GM23248 (cell line): ENCODE measurements around the gene MORC3. TPM values are rescaled to one million over a fixed set of nuclear protein-coding genes. Genes with fewer than 3 reads are reported as not detected.
"Not testable (repeated sequence)": the region's sequence is repeated elsewhere in the genome, so short reads cannot be mapped to it uniquely, and the experiment has no call there.

Experiments
- DNase-seq: peaks from one replicate; pipeline ENCODE4 v3.0.0-alpha.2; 2015
- H2AFZ ChIP-seq: fragments of 200-600 bp; sonication (generic); 2 replicates; pipeline ENCODE4 v1.6.1; 2016; ENCODE audit warnings: antibody characterized with exemption
- H3F3A ChIP-seq: fragments of 200-600 bp; sonication (generic); 2 replicates; pipeline ENCODE4 v1.6.1; 2016; ENCODE audit warnings: mild to moderate bottlenecking, antibody characterized with exemption, mixed run types; ENCODE audit not compliant: insufficient read depth
- H3K27ac ChIP-seq: fragments of 200-600 bp; sonication (generic); 2 replicates; pipeline ENCODE4 v1.5.1; 2016; ENCODE audit warnings: mild to moderate bottlenecking
- H3K27me3 ChIP-seq: fragments of 200-600 bp; sonication (generic); replicated peaks from 2 replicates; pipeline ENCODE4 v1.6.1; 2016; ENCODE audit warnings: mild to moderate bottlenecking; ENCODE audit not compliant: insufficient read depth
- H3K36me3 ChIP-seq: fragments of 200-600 bp; sonication (generic); 2 replicates; pipeline ENCODE4 v1.6.1; 2016; ENCODE audit warnings: low read depth, mild to moderate bottlenecking
- H3K4me1 ChIP-seq: fragments of 200-600 bp; sonication (generic); 2 replicates; pipeline ENCODE4 v1.6.1; 2016; ENCODE audit warnings: mild to moderate bottlenecking; ENCODE audit not compliant: insufficient read depth
- H3K4me2 ChIP-seq: fragments of 200-600 bp; sonication (generic); one replicate; pipeline ENCODE4 v1.6.1; 2016; ENCODE audit warnings: mild to moderate bottlenecking; ENCODE audit not compliant: unreplicated experiment
- H3K4me3 ChIP-seq: fragments of 200-600 bp; sonication (generic); 2 replicates; pipeline ENCODE4 v1.5.1; 2016; ENCODE audit warnings: mild to moderate bottlenecking
- H3K79me2 ChIP-seq: fragments of 200-600 bp; sonication (generic); 2 replicates; pipeline ENCODE4 v1.6.1; 2016; ENCODE audit warnings: mild to moderate bottlenecking; ENCODE audit not compliant: insufficient read depth
- H3K9ac ChIP-seq: fragments of 200-600 bp; sonication (generic); 2 replicates; pipeline ENCODE4 v1.6.1; 2016; ENCODE audit warnings: mild to moderate bottlenecking
- H3K9me2 ChIP-seq: fragments of 200-600 bp; sonication (generic); 2 replicates; pipeline ENCODE4 v1.6.1; 2016; ENCODE audit warnings: mixed run types, mild to moderate bottlenecking, moderate library complexity; ENCODE audit not compliant: insufficient read depth
- H3K9me3 ChIP-seq: fragments of 200-600 bp; sonication (generic); one replicate; pipeline ENCODE4 v1.6.1; 2017; ENCODE audit warnings: low read depth
- H4K20me1 ChIP-seq: fragments of 200-600 bp; sonication (generic); 2 replicates; pipeline ENCODE4 v1.6.0; 2016; ENCODE audit not compliant: insufficient read depth
- EZH2 ChIP-seq: fragments of 200-600 bp; sonication (generic); IDR thresholded peaks from 2 replicates; pipeline ENCODE4 v1.6.1; 2018; ENCODE audit warnings: antibody characterized with exemption, mild to moderate bottlenecking; ENCODE audit not compliant: insufficient read depth, poor library complexity, severe bottlenecking
- EZH2phosphoT487 ChIP-seq: fragments of 200-600 bp; sonication (generic); IDR thresholded peaks from 2 replicates; pipeline ENCODE4 v1.6.1; 2018; ENCODE audit warnings: antibody characterized with exemption, moderate library complexity, mild to moderate bottlenecking, low read depth; ENCODE audit not compliant: insufficient read depth
- WGBS, 2 experiments: methylation state at CpG; one replicate each; pipeline ENCODE4 v1.1.6; 2015 to 2017; ENCODE audit warnings: low lambda C conversion rate in 2 of 2, low coverage in 1 of 2; ENCODE audit errors: missing lambda C conversion rate in 2 of 2; 5-methylcytosine and 5-hydroxymethylcytosine counted together
- in situ Hi-C: fragments of 300-500 bp; cut with MboI; formaldehyde crosslinking; loops from 2 replicates; pipeline ENCODE4 v1.15.0; 2020
- polyA plus RNA-seq: library from polyadenylated mRNA; unstranded; fragments of >200 nt; fragmentation: Nextera tagmentation; extraction: Ambion mirVana; gene quantifications from 2 replicates; pipeline ENCODE4 v1.2.1, GENCODE V29; 2016
- total RNA-seq: library from RNA; depleted of rRNA; stranded (reverse); fragments of >200 nt; shearing (Covaris generic); gene quantifications from 2 replicates; pipeline ENCODE4 v1.2.3, GENCODE V29; 2014

Gene MORC3
- total and polyA plus RNA-seq, 2 experiments from 2014 or later, result 17.4 to 35.1 TPM

- Histone ChIP-seq H3F3A (no peaks in the 10 kb centered on the region), H3K27me3 (no peaks in the 10 kb centered on the region), H2AFZ (no peak overlapping the region), H3K4me3 (no peak overlapping the region), H4K20me1 (no peaks in the 10 kb centered on the region), H3K4me1 (no peaks in the 10 kb centered on the region), H3K36me3 (no peaks in the 10 kb centered on the region), H3K27ac (no peak overlapping the region), H3K9me2 (no peaks in the 10 kb centered on the region), H3K9me3 (no peaks in the 10 kb centered on the region), H3K79me2 (no peaks in the 10 kb centered on the region), H3K4me2 (no peak overlapping the region), H3K9ac (no peak overlapping the region)
- 85 to 87% methylated on average over 6 of the region's 6 CpGs for WGBS, 2 experiments
- in situ Hi-C loops, result no loop called here
- DNase-seq, result no peak
- TF ChIP-seq EZH2 (no peak), EZH2phosphoT487 (no peak)
Observed at GRCh38 chr21:36395353-36396111, 75.5 kb downstream of the MORC3 start.

DNA sequence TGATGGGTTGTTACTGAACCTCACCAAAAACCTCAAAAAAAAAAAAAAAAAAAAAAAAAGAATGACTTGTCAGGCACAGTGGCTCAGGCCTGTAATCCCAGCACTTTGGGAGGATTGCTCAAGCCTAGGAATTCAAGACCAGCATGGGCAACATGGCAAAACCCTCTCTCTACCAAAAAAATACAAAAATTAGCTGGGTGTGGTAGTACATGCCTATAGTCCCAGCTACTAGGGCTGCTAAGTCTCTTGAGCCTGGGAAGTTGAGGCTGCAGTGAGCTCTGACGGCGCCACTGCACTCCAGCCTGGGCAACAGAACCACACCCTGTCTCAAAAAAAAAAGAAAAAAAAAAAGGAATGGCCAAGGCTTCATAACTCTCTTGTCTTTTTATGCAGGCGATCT is 76.3 kb downstream of the MORC3 start:
- no peaks in the 10 kb centered on the region for H3K79me2 ChIP-seq
- H3F3A ChIP-seq, result no peaks in the 10 kb centered on the region
- no peaks in the 10 kb centered on the region for H3K4me1 ChIP-seq
- in situ Hi-C loops, result no loop called here
- 63 to 75% methylated on average over 3 of the region's 3 CpGs for WGBS, 2 experiments
- no peaks in the 10 kb centered on the region for H3K27me3 ChIP-seq
- no peaks in the 10 kb centered on the region for H3K36me3 ChIP-seq
- no peak overlapping the region for H2AFZ ChIP-seq
- H3K9me3 ChIP-seq, result no peaks in the 10 kb centered on the region
- H3K9ac ChIP-seq, result no peak overlapping the region
- no peak overlapping the region for H3K4me2 ChIP-seq
- no peak for TF ChIP-seq EZH2
- TF ChIP-seq EZH2phosphoT487, result no peak
- H3K4me3 ChIP-seq, result no peak overlapping the region
- no peaks in the 10 kb centered on the region for H3K9me2 ChIP-seq
- H4K20me1 ChIP-seq, result no peaks in the 10 kb centered on the region
- DNase-seq, result no peak
- H3K27ac ChIP-seq, result no peak overlapping the region

DNA sequence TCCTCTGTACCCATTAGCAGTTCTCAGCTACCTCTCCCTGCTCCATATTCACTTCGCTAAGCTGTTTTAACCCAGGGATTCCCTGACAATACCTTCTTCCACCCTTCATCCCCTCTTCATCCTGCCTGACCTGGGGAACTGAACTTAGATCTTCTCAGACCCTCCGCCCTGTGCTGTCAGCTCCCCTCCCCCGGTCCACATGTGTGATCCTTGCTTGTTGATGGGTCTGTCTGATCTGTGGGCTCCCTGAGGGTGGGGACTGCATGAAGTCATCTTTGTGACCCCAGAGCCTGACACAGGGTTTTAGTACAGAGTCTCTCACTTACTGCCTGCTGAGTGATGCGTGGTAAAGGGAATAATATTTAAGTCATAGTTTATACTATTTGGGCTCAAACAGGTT is 77.0 kb downstream of the MORC3 start:
- no peak overlapping the region for H3K9ac ChIP-seq
- H3K27ac ChIP-seq, result no peak overlapping the region
- H3K4me1 ChIP-seq, result no peaks in the 10 kb centered on the region
- H3K27me3 ChIP-seq, result no peaks in the 10 kb centered on the region
- H3K79me2 ChIP-seq, result no peaks in the 10 kb centered on the region
- no peak for TF ChIP-seq EZH2
- TF ChIP-seq EZH2phosphoT487, result no peak
- no peak overlapping the region for H3K4me3 ChIP-seq
- no peaks in the 10 kb centered on the region for H3K9me2 ChIP-seq
- H3F3A ChIP-seq, result no peaks in the 10 kb centered on the region
- DNase-seq, result no peak
- no peaks in the 10 kb centered on the region for H3K36me3 ChIP-seq
- no peaks in the 10 kb centered on the region for H4K20me1 ChIP-seq
- H2AFZ ChIP-seq, result no peak overlapping the region
- H3K9me3 ChIP-seq, result no peaks in the 10 kb centered on the region
- in situ Hi-C loops, result no loop called here
- WGBS, 2 experiments, result 95 to 100% methylated on average over 4 of the region's 4 CpGs
- H3K4me2 ChIP-seq, result no peak overlapping the region

GRCh38 chr21:36397606-36398005 is 77.6 kb downstream of the MORC3 start:
- no peak for DNase-seq
- Histone ChIP-seq H3K4me1 (no peaks in the 10 kb centered on the region), H2AFZ (no peak overlapping the region), H3K9ac (no peak overlapping the region), H3K27me3 (no peaks in the 10 kb centered on the region), H3K4me3 (no peak overlapping the region), H3K27ac (no peak overlapping the region), H3K4me2 (no peak overlapping the region), H3K79me2 (no peaks in the 10 kb centered on the region), H3K36me3 (peaks cover 5% of the 10 kb centered on the region; the same call in 1 of the 2 replicates), H3K9me3 (no peaks in the 10 kb centered on the region), H3K9me2 (no peaks in the 10 kb centered on the region), H3F3A (no peaks in the 10 kb centered on the region), H4K20me1 (no peaks in the 10 kb centered on the region)
- WGBS, 2 experiments, result 81 to 84% methylated on average over 5 of the region's 5 CpGs
- in situ Hi-C loops, result no loop called here
- TF ChIP-seq EZH2phosphoT487, result no peak
- TF ChIP-seq EZH2, result no peak

GRCh38 chr21:36399736-36400135 is 79.7 kb downstream of the MORC3 start:
- in situ Hi-C loops, result loop anchor here (25.0 kb wide), 1 partner anchor 538 kb away; no protein-coding TSS in a partner anchor
- H3K4me3 ChIP-seq, H3K27ac ChIP-seq, H3K4me1 ChIP-seq, DNase-seq, H4K20me1 ChIP-seq, H3K9me2 ChIP-seq, H3K4me2 ChIP-seq, H3K79me2 ChIP-seq, H2AFZ ChIP-seq, H3K27me3 ChIP-seq, H3F3A ChIP-seq, H3K9me3 ChIP-seq, H3K36me3 ChIP-seq, H3K9ac ChIP-seq: not testable (repeated sequence)
- WGBS, 2 experiments, result 99 to 100% methylated on average over 9 of the region's 9 CpGs
